Muscle layer of duodenum (tissue), 2 donors: Measurements from ENCODE around the gene ZNF189.

Experiments used
- H3K27ac ChIP-seq: one replicate; pipeline ENCODE4 v1.7.0; 2013; ENCODE audit warnings: mild to moderate bottlenecking, low read length
- H3K27me3 ChIP-seq: one replicate; pipeline ENCODE4 v1.7.0; 2013; ENCODE audit warnings: low read depth, mild to moderate bottlenecking, control low read depth, low read length
- H3K36me3 ChIP-seq, 2 donors: one replicate each; pipeline ENCODE4 v1.7.0; 2013; ENCODE audit warnings: low read length in 2 of 2, control low read depth in 1 of 2, mild to moderate bottlenecking in 1 of 2; ENCODE audit not compliant: insufficient read depth in 2 of 2, control insufficient read depth in 1 of 2
- H3K4me1 ChIP-seq, 2 donors: one replicate each; pipeline ENCODE4 v1.7.0; 2013; ENCODE audit warnings: low read length in 2 of 2, mild to moderate bottlenecking in 2 of 2, control low read depth in 1 of 2, moderate library complexity in 1 of 2; ENCODE audit not compliant: insufficient read depth in 2 of 2, control insufficient read depth in 1 of 2
- H3K4me3 ChIP-seq, 2 donors: one replicate each; pipeline ENCODE4 v1.7.0; 2013; ENCODE audit warnings: low read length in 2 of 2, low read depth in 1 of 2, mild to moderate bottlenecking in 1 of 2
- H3K9me3 ChIP-seq, 2 donors: one replicate each; pipeline ENCODE4 v1.7.0; 2013; ENCODE audit warnings: low read length in 2 of 2, control low read depth in 1 of 2, mild to moderate bottlenecking in 1 of 2; ENCODE audit not compliant: control insufficient read depth in 1 of 2
- donor health status: healthy.

ZNF189 gene

DNA sequence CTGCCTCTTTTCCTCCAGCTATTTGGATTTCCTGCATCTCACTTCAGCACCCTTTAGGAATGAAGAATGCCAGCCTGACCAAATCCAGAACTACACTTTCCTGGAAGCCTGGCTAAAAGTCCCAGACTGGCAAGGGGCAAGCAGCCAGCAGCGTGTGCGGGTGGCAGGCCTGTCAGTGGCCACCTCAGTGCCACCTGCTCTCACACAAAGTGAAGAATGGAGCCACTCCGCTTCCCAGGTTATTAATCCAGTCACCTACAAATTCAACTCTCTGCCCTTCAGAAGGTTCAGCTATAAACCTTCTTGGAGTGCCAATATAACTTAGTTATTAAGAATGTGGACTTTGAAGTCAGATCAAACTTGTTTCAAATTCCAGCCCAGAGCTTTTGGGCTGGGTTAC is 43.7 kb downstream of the ZNF189 start:
- Histone ChIP-seq H3K9me3 (no peaks in the 10 kb centered on the region), H3K27ac (peak overlapping the region; percentile 63), H3K27me3 (no peaks in the 10 kb centered on the region), H3K36me3 (no peaks in the 10 kb centered on the region), H3K4me3 (no peak overlapping the region), H3K4me1 (peaks cover 0 to 6% of the 10 kb centered on the region in 2 donors)

DNA sequence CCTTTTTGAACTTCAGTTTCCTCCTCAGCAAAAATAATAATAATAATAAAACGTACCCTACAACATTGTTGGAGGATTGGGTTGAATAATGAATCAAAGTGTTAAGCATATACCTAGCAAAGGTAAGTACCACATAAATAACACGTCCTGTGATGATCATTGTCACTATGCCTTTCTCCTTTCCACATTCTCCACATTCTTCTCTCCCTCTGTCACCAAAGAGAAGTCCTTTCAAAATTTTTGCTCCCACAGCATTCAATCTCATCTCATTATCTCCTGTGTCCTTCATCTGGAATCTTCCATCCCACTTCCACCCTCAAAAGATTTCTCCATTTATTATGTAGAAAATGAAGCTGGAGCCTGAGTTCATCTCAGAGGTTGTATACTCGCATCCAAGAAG is 44.1 kb downstream of the ZNF189 start:
- peak overlapping the region; percentile 64 for H3K27ac ChIP-seq
- H3K36me3 ChIP-seq = no peaks in the 10 kb centered on the region
- no peaks in the 10 kb centered on the region for H3K27me3 ChIP-seq
- no peak overlapping the region for H3K4me3 ChIP-seq
- H3K4me1 ChIP-seq = peaks cover 0 to 6% of the 10 kb centered on the region in 2 donors
- H3K9me3 ChIP-seq = no peaks in the 10 kb centered on the region

DNA sequence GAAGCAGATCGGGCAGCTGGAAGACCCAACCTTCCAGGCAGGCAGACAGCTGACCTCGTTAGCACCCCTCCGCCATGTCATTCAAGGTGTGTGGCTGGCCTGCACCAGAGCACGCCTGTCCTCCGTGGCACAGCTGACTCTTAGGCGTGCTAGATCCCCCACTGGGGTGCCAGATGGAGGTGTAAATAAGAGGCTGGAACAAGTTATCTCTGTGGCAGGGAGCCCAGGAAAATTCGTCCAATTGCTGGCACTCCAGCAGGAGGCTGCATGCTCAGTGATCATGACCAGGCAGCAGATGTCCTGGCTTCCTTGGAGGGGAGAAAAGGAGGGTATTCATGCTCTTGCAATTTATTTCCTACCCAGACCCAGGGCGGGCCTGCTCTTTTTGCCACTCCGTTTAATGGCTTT is 44.7 kb downstream of the ZNF189 start:
- Histone ChIP-seq H3K4me1 (peaks cover 0 to 6% of the 10 kb centered on the region in 2 donors), H3K4me3 (no peak overlapping the region), H3K27ac (peak overlapping the region; percentile 64), H3K9me3 (no peaks in the 10 kb centered on the region), H3K27me3 (no peaks in the 10 kb centered on the region), H3K36me3 (no peaks in the 10 kb centered on the region)

- Histone ChIP-seq H3K4me3 (peak overlapping the region in 1 of 2 donors; percentile 2), H3K27ac (peak overlapping the region; percentile 42)
These were observed 46.8 kb downstream of the ZNF189 start for GRCh38 chr9:101445353-101446029.

DNA sequence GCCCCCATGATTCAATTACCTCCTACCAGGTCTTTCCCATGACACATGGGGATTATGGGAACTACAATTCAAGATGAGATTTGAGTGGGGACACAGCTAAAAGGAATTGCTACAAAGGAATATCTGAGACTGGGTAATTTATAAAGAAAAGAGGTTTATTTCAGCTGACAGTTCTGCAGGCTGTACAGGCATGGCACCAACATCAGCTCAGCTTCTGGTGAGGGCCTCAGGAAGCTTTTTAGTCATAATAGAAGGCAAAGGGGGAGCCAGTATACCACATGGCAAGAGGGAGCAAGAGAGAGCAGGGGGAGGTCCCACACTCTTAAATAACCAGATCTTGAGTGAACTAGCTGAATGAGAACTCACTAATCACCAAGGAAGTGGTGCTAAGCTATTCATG is 48.1 kb downstream of the ZNF189 start:
- Histone ChIP-seq H3K36me3 (no peaks in the 10 kb centered on the region), H3K4me1 (peaks cover 0 to 6% of the 10 kb centered on the region in 2 donors), H3K9me3 (no peaks in the 10 kb centered on the region), H3K27me3 (no peaks in the 10 kb centered on the region), H3K4me3 (no peak overlapping the region), H3K27ac (no peak overlapping the region)

More at GRCh38 chr9:101445353-101446029, 46.8 kb downstream of the ZNF189 start:
- H3K36me3 ChIP-seq = no peaks in the 10 kb centered on the region
- no peaks in the 10 kb centered on the region for H3K27me3 ChIP-seq
- no peaks in the 10 kb centered on the region for H3K9me3 ChIP-seq
- peaks cover 0 to 6% of the 10 kb centered on the region in 2 donors for H3K4me1 ChIP-seq

DNA sequence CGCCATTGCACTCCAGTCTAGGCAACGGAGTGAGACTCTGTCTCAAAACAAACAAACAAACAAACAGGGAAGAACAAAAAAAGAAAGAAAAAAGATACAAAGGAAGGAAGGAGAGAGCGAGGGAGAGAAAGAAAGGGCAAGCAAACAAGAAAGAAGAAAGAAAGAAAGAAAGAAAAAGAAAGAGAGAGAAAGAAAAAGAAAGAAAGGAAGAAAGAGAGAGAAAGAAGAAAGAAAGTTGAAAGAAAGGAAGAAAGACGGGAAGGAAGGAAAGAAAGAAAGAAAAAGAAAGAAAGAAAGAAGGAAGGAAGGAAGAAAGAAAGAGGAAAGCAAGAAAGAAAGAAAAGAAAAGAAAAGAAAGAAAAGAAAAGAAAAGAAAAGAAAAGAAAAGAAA is 50.0 kb downstream of the ZNF189 start:
- no peak overlapping the region for H3K27ac ChIP-seq
- H3K9me3 ChIP-seq = no peaks in the 10 kb centered on the region
- peaks cover 0 to 4% of the 10 kb centered on the region in 2 donors for H3K4me1 ChIP-seq
- H3K36me3 ChIP-seq = no peaks in the 10 kb centered on the region
- H3K27me3 ChIP-seq = no peaks in the 10 kb centered on the region
- no peak overlapping the region for H3K4me3 ChIP-seq

DNA sequence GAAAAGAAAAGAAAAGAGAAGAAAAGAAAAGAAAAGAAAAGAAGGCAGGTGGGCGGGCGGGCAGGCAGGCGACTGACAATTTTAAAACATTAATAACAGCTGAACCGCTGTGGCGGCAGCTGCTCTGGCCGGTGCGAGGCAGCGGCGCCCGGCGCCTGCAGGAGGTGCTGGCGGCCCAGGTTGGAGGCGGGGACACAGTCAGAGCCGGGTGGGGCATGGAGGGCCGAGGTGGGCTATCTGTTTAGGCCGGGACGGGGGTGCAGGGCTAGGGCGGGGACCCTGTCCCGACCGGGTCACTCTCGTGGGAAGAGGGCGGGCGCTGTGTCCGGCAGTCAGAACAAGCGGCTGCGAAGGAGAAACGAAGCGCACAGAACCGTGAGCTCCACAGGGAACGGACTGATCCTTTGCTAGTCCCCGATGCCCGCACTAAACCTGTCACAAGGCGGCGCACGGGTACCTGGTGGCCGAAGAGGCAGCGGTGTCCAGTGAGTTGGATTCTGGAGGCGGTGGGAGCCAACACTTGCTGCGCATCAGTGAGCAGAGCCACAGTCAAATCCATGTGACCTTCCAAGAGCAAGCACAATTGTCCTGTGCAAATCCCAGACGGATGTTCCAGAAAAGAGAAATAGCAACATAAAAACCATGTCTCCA is 50.5 kb downstream of the ZNF189 start:
- Histone ChIP-seq H3K27ac (peak overlapping the region; percentile 39), H3K4me1 (no peaks in the 10 kb centered on the region), H3K9me3 (no peaks in the 10 kb centered on the region), H3K36me3 (no peaks in the 10 kb centered on the region), H3K4me3 (peak overlapping the region; percentile 54 to 59), H3K27me3 (no peaks in the 10 kb centered on the region)

- no peaks in the 10 kb centered on the region for H3K4me1 ChIP-seq
- H3K4me3 ChIP-seq = no peak overlapping the region
- no peaks in the 10 kb centered on the region for H3K27me3 ChIP-seq
- no peak overlapping the region for H3K27ac ChIP-seq
- H3K36me3 ChIP-seq = no peaks in the 10 kb centered on the region
- H3K9me3 ChIP-seq = no peaks in the 10 kb centered on the region
These were observed 52.3 kb downstream of the ZNF189 start for GRCh38 chr9:101450931-101451330.

- H3K36me3 ChIP-seq = no peaks in the 10 kb centered on the region
- H3K27ac ChIP-seq = no peak overlapping the region
- H3K4me3 ChIP-seq = no peak overlapping the region
- no peaks in the 10 kb centered on the region for H3K4me1 ChIP-seq
- no peaks in the 10 kb centered on the region for H3K27me3 ChIP-seq
- H3K9me3 ChIP-seq = no peaks in the 10 kb centered on the region
These were observed 52.8 kb downstream of the ZNF189 start for GRCh38 chr9:101451498-101451897.

DNA sequence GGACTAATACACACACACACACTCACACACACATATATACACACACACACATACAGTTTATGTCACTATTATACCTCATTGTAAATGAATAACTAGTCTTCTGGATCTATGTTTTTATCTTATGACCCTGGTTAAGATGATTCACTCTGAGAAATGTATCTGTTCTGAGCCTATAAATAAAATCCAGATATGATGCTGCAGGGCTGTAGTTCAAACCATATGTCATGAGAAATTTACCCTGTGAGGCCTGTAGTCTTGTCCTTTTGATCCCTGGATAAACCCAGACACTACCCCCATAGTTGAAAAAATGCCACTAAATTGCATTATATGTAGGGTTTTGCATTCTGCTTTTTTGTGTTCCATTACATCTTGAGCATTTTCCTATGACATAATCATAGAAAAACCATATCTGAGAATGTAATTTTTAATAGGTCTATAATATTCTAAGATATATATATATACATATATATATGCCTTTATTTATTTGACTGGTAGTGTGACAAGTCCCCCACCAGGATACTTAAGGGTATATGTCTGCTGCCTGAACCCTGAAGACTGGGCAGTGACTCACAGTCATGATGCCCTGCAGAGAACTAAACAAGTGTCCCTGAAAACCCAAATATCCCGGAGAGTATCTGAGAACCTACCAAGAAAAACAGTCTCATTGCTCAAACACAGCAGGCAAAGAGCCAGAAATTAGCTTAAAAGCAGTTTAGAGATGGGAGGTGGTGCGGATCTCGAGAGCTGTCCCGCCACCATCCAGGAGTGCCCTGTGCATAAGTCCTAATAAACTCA is 55.3 kb downstream of the ZNF189 start:
- H3K27me3 ChIP-seq = no peaks in the 10 kb centered on the region
- H3K4me3 ChIP-seq = no peak overlapping the region
- no peaks in the 10 kb centered on the region for H3K4me1 ChIP-seq
- no peak overlapping the region for H3K27ac ChIP-seq
- H3K36me3 ChIP-seq = no peaks in the 10 kb centered on the region
- no peaks in the 10 kb centered on the region for H3K9me3 ChIP-seq

GRCh38 chr9:101455656-101456240 is 57.1 kb downstream of the ZNF189 start:
- no peak overlapping the region for H3K4me3 ChIP-seq
- no peaks in the 10 kb centered on the region for H3K9me3 ChIP-seq
- no peaks in the 10 kb centered on the region for H3K36me3 ChIP-seq
- no peak overlapping the region for H3K27ac ChIP-seq
- H3K27me3 ChIP-seq = no peaks in the 10 kb centered on the region
- no peaks in the 10 kb centered on the region for H3K4me1 ChIP-seq
